SK-N-SH treated with all-trans-retinoic acid at 6 μM for 48 hours (cell line): ENCODE data around the gene ATP8A2.

ENCODE experiments used
- ATAC-seq: fragments of 200-7000 bp; cut with Tn5 transposase; 3 replicates; pipeline ENCODE4 v1.9.1; 2020; ENCODE audit warnings: mild to moderate bottlenecking, moderate library complexity
- ARNTL ChIP-seq: fragments of 450-650 bp; formaldehyde crosslinking; IDR thresholded peaks from 2 replicates; pipeline ENCODE4 v1.5.0; 2020; ENCODE audit warnings: low read depth, mild to moderate bottlenecking, moderate library complexity, borderline replicate concordance
- CSDC2 ChIP-seq: fragments of 250-450 bp; sonication (Bioruptor Pico); IDR thresholded peaks from 2 replicates; pipeline ENCODE4 v1.5.0; 2020; ENCODE audit warnings: mild to moderate bottlenecking, moderate library complexity
- ESRRG ChIP-seq: fragments of 250-450 bp; sonication (Bioruptor Pico); IDR thresholded peaks from 2 replicates; pipeline ENCODE4 v1.6.1; 2021; ENCODE audit warnings: mild to moderate bottlenecking
- GLIS3 ChIP-seq: fragments of 250-450 bp; sonication (Bioruptor Pico); IDR thresholded peaks from 2 replicates; pipeline ENCODE4 v1.5.0; 2020; ENCODE audit warnings: mild to moderate bottlenecking, moderate library complexity
- OSR1 ChIP-seq: fragments of 250-450 bp; sonication (Bioruptor Pico); IDR thresholded peaks from 2 replicates; pipeline ENCODE4 v1.8.0; 2022; ENCODE audit warnings: moderate library complexity, mild to moderate bottlenecking, inconsistent platforms
- PPARA ChIP-seq: fragments of 250-450 bp; sonication (Bioruptor Pico); IDR thresholded peaks from 2 replicates; pipeline ENCODE4 v1.5.0; 2020; ENCODE audit warnings: mild to moderate bottlenecking, borderline replicate concordance
- RARB ChIP-seq: fragments of 250-450 bp; sonication (Bioruptor Pico); IDR thresholded peaks from 2 replicates; pipeline ENCODE4 v1.8.0; 2021; ENCODE audit warnings: mild to moderate bottlenecking, moderate library complexity
- SNAI2 ChIP-seq: fragments of 250-450 bp; sonication (Bioruptor Pico); IDR thresholded peaks from 2 replicates; pipeline ENCODE4 v1.5.0; 2020; ENCODE audit warnings: mild to moderate bottlenecking, moderate library complexity
- TCF4 ChIP-seq: fragments of 250-450 bp; sonication (Bioruptor Pico); IDR thresholded peaks from 2 replicates; pipeline ENCODE4 v1.8.0; 2021; ENCODE audit warnings: mild to moderate bottlenecking, moderate library complexity, borderline replicate concordance
- ZC3H10 ChIP-seq: fragments of 250-450 bp; sonication (Bioruptor Pico); IDR thresholded peaks from 2 replicates; pipeline ENCODE4 v1.5.1; 2021; ENCODE audit warnings: mild to moderate bottlenecking, moderate library complexity
- ZFP3 ChIP-seq: fragments of 250-450 bp; sonication (Bioruptor Pico); IDR thresholded peaks from 2 replicates; pipeline ENCODE4 v1.5.0; 2020; ENCODE audit warnings: mild to moderate bottlenecking, moderate library complexity
- ZFP30 ChIP-seq: fragments of 450-650 bp; formaldehyde crosslinking; IDR thresholded peaks from 2 replicates; pipeline ENCODE4 v1.5.0; 2022; ENCODE audit warnings: mild to moderate bottlenecking, moderate library complexity
- ZNF565 ChIP-seq: fragments of 450-650 bp; formaldehyde crosslinking; conservative IDR thresholded peaks from 2 replicates; pipeline ENCODE4 v1.5.0; 2020; ENCODE audit warnings: low read depth, mild to moderate bottlenecking, moderate library complexity
- ZNF8 ChIP-seq: fragments of 450-650 bp; formaldehyde crosslinking; IDR thresholded peaks from 2 replicates; pipeline ENCODE4 v1.5.0; 2020; ENCODE audit warnings: mild to moderate bottlenecking, moderate library complexity
- TF ChIP-seq, protein P1 (sequence below): fragments of 250-450 bp; sonication (Bioruptor Pico); IDR thresholded peaks from 2 replicates; pipeline ENCODE4 v1.8.0; 2021; ENCODE audit warnings: low read depth, mild to moderate bottlenecking, moderate library complexity, borderline replicate concordance
- TF ChIP-seq, protein P2 (sequence below): fragments of 250-450 bp; sonication (Bioruptor Pico); IDR thresholded peaks from 2 replicates; pipeline ENCODE4 v1.5.1; 2020; ENCODE audit warnings: low read depth, mild to moderate bottlenecking, moderate library complexity
- TF ChIP-seq, protein P3 (sequence below): fragments of 250-450 bp; sonication (Bioruptor Pico); IDR thresholded peaks from 2 replicates; pipeline ENCODE4 v1.8.0; 2020; ENCODE audit warnings: mild to moderate bottlenecking, moderate library complexity, borderline replicate concordance
- TF ChIP-seq, protein P4 (sequence below): fragments of 250-450 bp; sonication (Bioruptor Pico); IDR thresholded peaks from 2 replicates; pipeline ENCODE4 v1.5.1; 2021; ENCODE audit warnings: mild to moderate bottlenecking, moderate library complexity
- TF ChIP-seq, protein P5 (sequence below): fragments of 250-450 bp; sonication (Bioruptor Pico); IDR thresholded peaks from 2 replicates; pipeline ENCODE4 v1.5.0; 2020; ENCODE audit warnings: mild to moderate bottlenecking, moderate library complexity

ATP8A2 gene

DNA sequence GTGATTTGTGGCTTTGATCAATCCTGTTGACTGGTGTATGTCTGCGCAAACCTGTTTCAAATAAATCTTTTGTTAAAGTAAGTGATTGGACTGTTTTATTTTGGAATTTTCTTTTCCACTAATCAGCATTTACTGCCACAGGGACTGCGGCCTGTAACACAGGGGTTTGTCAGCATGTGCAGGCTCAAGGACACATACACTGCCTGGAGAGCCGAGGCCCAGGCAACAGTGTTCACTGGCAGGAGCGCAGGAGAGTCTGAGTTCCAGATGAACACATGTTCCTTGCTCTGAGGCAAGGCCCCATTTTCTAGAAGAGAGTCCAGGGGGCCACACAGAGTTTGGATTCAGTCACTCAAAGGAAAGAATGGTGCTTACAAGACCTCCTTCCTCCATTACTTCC, 654.0 kb downstream of the ATP8A2 start:
- TF ChIP-seq CSDC2 (CRISPR knock-in tag) = no peak
- no peak for TF ChIP-seq GLIS3 (CRISPR knock-in tag)
- TF ChIP-seq, protein P1, sequence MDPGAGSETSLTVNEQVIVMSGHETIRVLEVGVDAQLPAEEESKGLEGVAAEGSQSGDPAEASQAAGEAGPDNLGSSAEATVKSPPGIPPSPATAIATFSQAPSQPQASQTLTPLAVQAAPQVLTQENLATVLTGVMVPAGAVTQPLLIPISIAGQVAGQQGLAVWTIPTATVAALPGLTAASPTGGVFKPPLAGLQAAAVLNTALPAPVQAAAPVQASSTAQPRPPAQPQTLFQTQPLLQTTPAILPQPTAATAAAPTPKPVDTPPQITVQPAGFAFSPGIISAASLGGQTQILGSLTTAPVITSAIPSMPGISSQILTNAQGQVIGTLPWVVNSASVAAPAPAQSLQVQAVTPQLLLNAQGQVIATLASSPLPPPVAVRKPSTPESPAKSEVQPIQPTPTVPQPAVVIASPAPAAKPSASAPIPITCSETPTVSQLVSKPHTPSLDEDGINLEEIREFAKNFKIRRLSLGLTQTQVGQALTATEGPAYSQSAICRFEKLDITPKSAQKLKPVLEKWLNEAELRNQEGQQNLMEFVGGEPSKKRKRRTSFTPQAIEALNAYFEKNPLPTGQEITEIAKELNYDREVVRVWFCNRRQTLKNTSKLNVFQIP (CRISPR knock-in tag) = no peak
- TF ChIP-seq, protein P2, sequence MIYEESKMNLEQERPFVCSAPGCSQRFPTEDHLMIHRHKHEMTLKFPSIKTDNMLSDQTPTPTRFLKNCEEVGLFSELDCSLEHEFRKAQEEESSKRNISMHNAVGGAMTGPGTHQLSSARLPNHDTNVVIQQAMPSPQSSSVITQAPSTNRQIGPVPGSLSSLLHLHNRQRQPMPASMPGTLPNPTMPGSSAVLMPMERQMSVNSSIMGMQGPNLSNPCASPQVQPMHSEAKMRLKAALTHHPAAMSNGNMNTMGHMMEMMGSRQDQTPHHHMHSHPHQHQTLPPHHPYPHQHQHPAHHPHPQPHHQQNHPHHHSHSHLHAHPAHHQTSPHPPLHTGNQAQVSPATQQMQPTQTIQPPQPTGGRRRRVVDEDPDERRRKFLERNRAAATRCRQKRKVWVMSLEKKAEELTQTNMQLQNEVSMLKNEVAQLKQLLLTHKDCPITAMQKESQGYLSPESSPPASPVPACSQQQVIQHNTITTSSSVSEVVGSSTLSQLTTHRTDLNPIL (CRISPR knock-in tag) = no peak
- TF ChIP-seq RARB (CRISPR knock-in tag) = no peak
- no peak for TF ChIP-seq ZFP30 (CRISPR knock-in tag)
- TF ChIP-seq ZNF565 (CRISPR knock-in tag) = no peak
- no peak for TF ChIP-seq PPARA (CRISPR knock-in tag)
- TF ChIP-seq, protein P3, sequence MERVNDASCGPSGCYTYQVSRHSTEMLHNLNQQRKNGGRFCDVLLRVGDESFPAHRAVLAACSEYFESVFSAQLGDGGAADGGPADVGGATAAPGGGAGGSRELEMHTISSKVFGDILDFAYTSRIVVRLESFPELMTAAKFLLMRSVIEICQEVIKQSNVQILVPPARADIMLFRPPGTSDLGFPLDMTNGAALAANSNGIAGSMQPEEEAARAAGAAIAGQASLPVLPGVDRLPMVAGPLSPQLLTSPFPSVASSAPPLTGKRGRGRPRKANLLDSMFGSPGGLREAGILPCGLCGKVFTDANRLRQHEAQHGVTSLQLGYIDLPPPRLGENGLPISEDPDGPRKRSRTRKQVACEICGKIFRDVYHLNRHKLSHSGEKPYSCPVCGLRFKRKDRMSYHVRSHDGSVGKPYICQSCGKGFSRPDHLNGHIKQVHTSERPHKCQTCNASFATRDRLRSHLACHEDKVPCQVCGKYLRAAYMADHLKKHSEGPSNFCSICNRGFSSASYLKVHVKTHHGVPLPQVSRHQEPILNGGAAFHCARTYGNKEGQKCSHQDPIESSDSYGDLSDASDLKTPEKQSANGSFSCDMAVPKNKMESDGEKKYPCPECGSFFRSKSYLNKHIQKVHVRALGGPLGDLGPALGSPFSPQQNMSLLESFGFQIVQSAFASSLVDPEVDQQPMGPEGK (CRISPR knock-in tag) = no peak
- TF ChIP-seq ZFP3 (CRISPR knock-in tag) = no peak
- TF ChIP-seq ZC3H10 (CRISPR knock-in tag) = no peak
- no peak for TF ChIP-seq SNAI2 (CRISPR knock-in tag)
- TF ChIP-seq, protein P4, sequence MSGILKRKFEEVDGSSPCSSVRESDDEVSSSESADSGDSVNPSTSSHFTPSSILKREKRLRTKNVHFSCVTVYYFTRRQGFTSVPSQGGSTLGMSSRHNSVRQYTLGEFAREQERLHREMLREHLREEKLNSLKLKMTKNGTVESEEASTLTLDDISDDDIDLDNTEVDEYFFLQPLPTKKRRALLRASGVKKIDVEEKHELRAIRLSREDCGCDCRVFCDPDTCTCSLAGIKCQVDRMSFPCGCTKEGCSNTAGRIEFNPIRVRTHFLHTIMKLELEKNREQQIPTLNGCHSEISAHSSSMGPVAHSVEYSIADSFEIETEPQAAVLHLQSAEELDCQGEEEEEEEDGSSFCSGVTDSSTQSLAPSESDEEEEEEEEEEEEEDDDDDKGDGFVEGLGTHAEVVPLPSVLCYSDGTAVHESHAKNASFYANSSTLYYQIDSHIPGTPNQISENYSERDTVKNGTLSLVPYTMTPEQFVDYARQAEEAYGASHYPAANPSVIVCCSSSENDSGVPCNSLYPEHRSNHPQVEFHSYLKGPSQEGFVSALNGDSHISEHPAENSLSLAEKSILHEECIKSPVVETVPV = no peak
- no peak for TF ChIP-seq OSR1 (CRISPR knock-in tag)
- TF ChIP-seq ARNTL (CRISPR knock-in tag) = no peak
- TF ChIP-seq, all 23 proteins: peak for 0

DNA sequence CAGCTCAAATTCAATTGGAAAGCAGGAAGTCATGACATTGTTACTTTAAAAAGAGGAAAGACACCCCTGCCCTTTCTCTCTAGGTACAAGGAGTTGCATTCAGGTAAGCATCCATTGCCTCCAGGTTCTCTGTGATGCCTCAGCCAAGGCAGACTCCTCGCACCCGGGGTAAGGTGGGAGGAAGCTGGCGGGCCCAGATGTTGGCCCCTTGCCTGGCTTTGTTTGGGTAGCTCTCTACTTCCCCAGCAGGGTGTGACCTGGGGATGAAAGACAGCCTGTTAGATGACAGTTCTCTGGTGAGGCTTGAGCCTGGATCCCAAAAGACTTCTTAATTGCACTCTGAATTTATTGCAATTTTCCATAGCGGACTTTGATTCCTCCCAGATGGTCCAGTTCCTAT, 654.4 kb downstream of the ATP8A2 start:
- TF ChIP-seq, protein P5, sequence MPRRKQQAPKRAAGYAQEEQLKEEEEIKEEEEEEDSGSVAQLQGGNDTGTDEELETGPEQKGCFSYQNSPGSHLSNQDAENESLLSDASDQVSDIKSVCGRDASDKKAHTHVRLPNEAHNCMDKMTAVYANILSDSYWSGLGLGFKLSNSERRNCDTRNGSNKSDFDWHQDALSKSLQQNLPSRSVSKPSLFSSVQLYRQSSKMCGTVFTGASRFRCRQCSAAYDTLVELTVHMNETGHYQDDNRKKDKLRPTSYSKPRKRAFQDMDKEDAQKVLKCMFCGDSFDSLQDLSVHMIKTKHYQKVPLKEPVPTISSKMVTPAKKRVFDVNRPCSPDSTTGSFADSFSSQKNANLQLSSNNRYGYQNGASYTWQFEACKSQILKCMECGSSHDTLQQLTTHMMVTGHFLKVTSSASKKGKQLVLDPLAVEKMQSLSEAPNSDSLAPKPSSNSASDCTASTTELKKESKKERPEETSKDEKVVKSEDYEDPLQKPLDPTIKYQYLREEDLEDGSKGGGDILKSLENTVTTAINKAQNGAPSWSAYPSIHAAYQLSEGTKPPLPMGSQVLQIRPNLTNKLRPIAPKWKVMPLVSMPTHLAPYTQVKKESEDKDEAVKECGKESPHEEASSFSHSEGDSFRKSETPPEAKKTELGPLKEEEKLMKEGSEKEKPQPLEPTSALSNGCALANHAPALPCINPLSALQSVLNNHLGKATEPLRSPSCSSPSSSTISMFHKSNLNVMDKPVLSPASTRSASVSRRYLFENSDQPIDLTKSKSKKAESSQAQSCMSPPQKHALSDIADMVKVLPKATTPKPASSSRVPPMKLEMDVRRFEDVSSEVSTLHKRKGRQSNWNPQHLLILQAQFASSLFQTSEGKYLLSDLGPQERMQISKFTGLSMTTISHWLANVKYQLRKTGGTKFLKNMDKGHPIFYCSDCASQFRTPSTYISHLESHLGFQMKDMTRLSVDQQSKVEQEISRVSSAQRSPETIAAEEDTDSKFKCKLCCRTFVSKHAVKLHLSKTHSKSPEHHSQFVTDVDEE (CRISPR knock-in tag) = no peak
- TF ChIP-seq ZNF8 (CRISPR knock-in tag) (no peak), OSR1 (CRISPR knock-in tag) (no peak)
- TF ChIP-seq, protein P1 (CRISPR knock-in tag) = no peak
- TF ChIP-seq, all 23 proteins: peak for 0

More for the DNA sequence above, 654.0 kb downstream of the ATP8A2 start:
- ATAC-seq = no peak

DNA sequence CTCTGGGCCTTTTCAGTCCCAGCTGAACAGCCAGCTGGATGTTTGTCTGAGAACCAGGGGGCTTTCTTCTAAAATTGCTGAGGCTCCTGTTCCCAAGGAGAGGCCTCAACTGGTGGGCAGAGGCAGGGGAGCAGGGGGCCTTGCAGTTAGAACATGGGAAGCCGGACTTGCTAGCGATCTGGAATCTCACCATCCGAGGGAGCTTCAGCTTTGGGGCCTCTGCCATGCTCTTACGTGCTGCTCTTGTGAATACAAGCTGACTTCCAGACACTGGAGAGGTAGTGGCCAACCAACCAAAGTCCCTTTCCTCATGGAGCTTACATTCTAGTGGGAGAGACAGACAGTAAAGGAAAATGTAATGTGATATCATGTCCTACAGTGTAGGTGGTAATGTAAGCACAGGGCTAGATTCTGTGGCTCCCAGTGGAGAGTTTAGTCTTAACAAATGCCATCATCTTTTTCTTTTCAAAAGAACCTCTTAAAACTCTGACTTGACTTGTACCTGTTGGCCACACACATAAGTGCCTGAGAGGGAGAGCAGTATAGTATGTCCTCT, 657.9 kb downstream of the ATP8A2 start:
- ATAC-seq = no peak
- TF ChIP-seq TCF4 (CRISPR knock-in tag) (no peak), PPARA (CRISPR knock-in tag) (no peak), ZNF565 (CRISPR knock-in tag) (no peak), ZNF8 (CRISPR knock-in tag) (no peak), ESRRG (no peak)
- TF ChIP-seq, protein P3 (CRISPR knock-in tag) = no peak
- TF ChIP-seq, protein P4 = no peak
- TF ChIP-seq, protein P2 (CRISPR knock-in tag) = no peak

More for the DNA sequence above, 654.4 kb downstream of the ATP8A2 start:
- no peak for ATAC-seq
